Heart right ventricle (tissue), 16 donors: ENCODE data around the gene DOCK3. TPM values are rescaled to one million over a fixed set of nuclear protein-coding genes. Genes with fewer than 3 reads are reported as not detected.

ENCODE experiments used
- ATAC-seq, 8 donors: fragments of 200-7000 bp; cut with Tn5 transposase; one replicate each; pipeline ENCODE4 v1.9.1; 2020; ENCODE audit warnings: mild to moderate bottlenecking in 8 of 8, moderate library complexity in 8 of 8, moderate number of reproducible peaks in 1 of 8
- DNase-seq, 2 donors: peaks; one replicate each; pipeline ENCODE4 v3.0.0-alpha.2; 2020
- H3K27ac ChIP-seq, 10 donors: fragments of 200-600 bp; sonication (generic) in 2 of 10; one replicate each; pipeline versions ENCODE4 v1.5.0 to v1.8.0; 2020 to 2022; ENCODE audit warnings: mild to moderate bottlenecking in 3 of 10
- H3K27me3 ChIP-seq, 7 donors: fragments of 200-600 bp; one replicate each; pipeline ENCODE4 v1.8.0; 2021 to 2022; ENCODE audit warnings: mild to moderate bottlenecking in 2 of 7
- H3K36me3 ChIP-seq, 9 donors: fragments of 200-600 bp; sonication (generic) in 1 of 9; one replicate each; pipeline versions ENCODE4 v1.5.0 to v1.8.0; 2020 to 2022; ENCODE audit warnings: mild to moderate bottlenecking in 2 of 9
- H3K4me1 ChIP-seq, 9 donors: fragments of 200-600 bp; sonication (generic) in 1 of 9; one replicate each; pipeline versions ENCODE4 v1.5.0 to v1.8.0; 2020 to 2022; ENCODE audit warnings: mild to moderate bottlenecking in 4 of 9
- H3K4me3 ChIP-seq, 10 donors: fragments of 200-600 bp; sonication (generic) in 2 of 10; one replicate each; pipeline versions ENCODE4 v1.5.0 to v1.8.0; 2020 to 2022; ENCODE audit warnings: mild to moderate bottlenecking in 7 of 10, moderate library complexity in 2 of 10
- H3K9me3 ChIP-seq, 11 donors: fragments of 200-600 bp in 10 of 11; sonication (generic) in 2 of 11; one replicate each; pipeline versions ENCODE4 v1.5.0 to v1.8.0; 2013 to 2022; ENCODE audit warnings: mild to moderate bottlenecking in 2 of 11, control low read depth in 1 of 11, moderate library complexity in 1 of 11
- CTCF ChIP-seq, 9 donors: fragments of 200-600 bp; sonication (generic) in 2 of 9; IDR thresholded peaks; one replicate each; pipeline versions ENCODE4 v1.5.0 to v1.8.0; 2021 to 2022; ENCODE audit warnings: antibody characterized with exemption in 9 of 9, mild to moderate bottlenecking in 5 of 9, moderate library complexity in 1 of 9
- WGBS, 2 donors: extraction: QIAGEN DNeasy Blood & Tissue Kit; methylation state at CpG; one replicate each; pipeline ENCODE4 v1.1.7; 2013; ENCODE audit warnings: inconsistent platforms in 1 of 2; 5-methylcytosine and 5-hydroxymethylcytosine counted together
- intact Hi-C, 10 donors: fragments of 100-400 bp; cut with DNase I; formaldehyde crosslinking; loops; one replicate each; pipeline versions ENCODE4 v1.11.1 to v1.14.2; 2022
- polyA plus RNA-seq, 2 donors: library from polyadenylated mRNA; stranded (reverse); fragments of 200-250 nt; gene quantifications; one replicate each; pipeline ENCODE4 v1.2.3, GENCODE V29; 2013
- total RNA-seq, 10 donors: library from RNA; stranded (reverse); fragmentation: NEBNext Ultra II Directional in 3 of 10; extraction: Animal tissue kit (Norgen Biotek cat#: 25700) in 3 of 10; gene quantifications; one replicate each; pipeline versions ENCODE4 v1.2.1 to v1.2.4, GENCODE V29; 2021 to 2023
- donor health status: Arrhythmogenic right ventricular cardiomyopathy.
- donor health status: ischemic (EF 13 %, LVEDD 7.1; RV severe dilation, severe dysfunction).
- donor health status: healthy with polysubstance abuse.
- donor health status: DM: no; HTN: yes; CAD: no.
- donor health status: DM: no; HTN: no; CAD: no.
- donor health status: ischemic (EF 25% LVEDD 6.9; RV normal size, moderate dysfunction).
- donor health status: ischemic (EF 25% LVEDD 5.7; RV mildly dilated, moderate dysfunction).
- donor health status: healthy.
- donor health status: DM: yes; HTN: yes; CAD: no.
- donor health status: Ischemic cardiomyopathy.
- donor health status: ischemic (EF 35%, LVEDD 5.7; RV mildly dilated, moderate dysfunction).
- donor health status: nonischemic (EF 11% LVEDD 7.7; RV severe dilation, severe dysfunction).
- donor health status: DM: yes; HTN: yes; CAD: no.
- donor health status: PGD.
- donor health status: ischemic (EF 29% LVEDD 5.4; RV normal size, mild dysfunction).
- donor health status: nonischemic (EF 23%, LVEDD 6.1; RV moderate dilation, normal function).

Gene DOCK3
- total and polyA plus RNA-seq, 12 donors, result 1.2 to 6.6 (median 4.7) TPM

DNA sequence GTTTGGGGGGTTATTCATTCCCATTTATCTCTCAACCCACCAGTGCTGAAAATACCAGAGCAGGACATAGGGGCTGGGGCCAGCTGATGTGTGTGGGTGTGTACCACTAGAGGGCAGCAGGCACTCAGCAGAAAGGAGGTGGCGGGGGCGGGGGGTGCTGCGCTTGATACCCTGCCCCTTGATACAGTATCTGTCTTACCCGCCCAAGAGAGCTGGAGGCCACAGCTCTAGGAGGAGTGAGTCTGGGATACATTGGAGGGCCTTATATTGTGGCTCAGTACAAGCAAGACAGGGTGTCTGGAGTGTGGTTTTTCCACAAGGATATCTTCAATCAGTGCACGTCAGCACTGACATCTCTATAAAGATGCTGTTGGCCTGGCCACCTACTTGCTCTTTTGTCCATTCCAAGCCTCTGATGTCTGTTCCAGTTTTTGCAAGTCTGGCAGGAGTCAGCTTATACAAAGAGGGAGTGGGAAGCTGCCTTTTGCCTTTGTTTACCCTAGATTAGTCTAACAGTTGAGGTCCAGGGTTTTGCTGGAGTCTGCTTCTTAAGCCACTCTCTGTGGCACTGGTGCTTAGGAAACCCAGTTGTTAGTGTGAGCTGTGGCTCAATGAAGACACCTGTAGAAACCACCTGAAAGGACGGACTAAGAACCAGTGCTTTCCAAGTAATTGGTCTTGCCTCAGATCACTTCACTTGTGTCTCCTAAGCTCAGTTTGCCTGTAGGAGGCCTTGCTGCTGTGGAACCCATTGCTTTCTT, 714.9 kb downstream of the DOCK3 start:
- WGBS, 2 donors, result 49 to 50% methylated on average over 6 of the region's 6 CpGs
- DNase-seq (peak; percentile 28 to 37), ATAC-seq (no peak)
- no peak overlapping the region for H3K4me3 ChIP-seq
- TF ChIP-seq CTCF (IDR thresholded peaks at IDR 0.05), result peak; percentile 47 to 75 (median 70)
- intact Hi-C loops, result loop anchor here (1.0 to 10.0 kb wide), 11 partner anchors 45 to 815 kb away; partner anchors contain the start of genes TEX264 (in 4 of the 10), MAPKAPK3 (in 3 of the 10) and DCAF1 (in 2 of the 10)
- H3K4me1 ChIP-seq, result peaks cover 32 to 82% (median 77%) of the 10 kb centered on the region in 9 donors
- H3K36me3 ChIP-seq, result peaks cover 0 to 66% (median 32%) of the 10 kb centered on the region in 9 donors
- no peaks in the 10 kb centered on the region for H3K27me3 ChIP-seq
- H3K27ac ChIP-seq, result peak overlapping the region in 2 of 10 donors; percentile 94 to 95
- H3K9me3 ChIP-seq, result no peaks in the 10 kb centered on the region

DNA sequence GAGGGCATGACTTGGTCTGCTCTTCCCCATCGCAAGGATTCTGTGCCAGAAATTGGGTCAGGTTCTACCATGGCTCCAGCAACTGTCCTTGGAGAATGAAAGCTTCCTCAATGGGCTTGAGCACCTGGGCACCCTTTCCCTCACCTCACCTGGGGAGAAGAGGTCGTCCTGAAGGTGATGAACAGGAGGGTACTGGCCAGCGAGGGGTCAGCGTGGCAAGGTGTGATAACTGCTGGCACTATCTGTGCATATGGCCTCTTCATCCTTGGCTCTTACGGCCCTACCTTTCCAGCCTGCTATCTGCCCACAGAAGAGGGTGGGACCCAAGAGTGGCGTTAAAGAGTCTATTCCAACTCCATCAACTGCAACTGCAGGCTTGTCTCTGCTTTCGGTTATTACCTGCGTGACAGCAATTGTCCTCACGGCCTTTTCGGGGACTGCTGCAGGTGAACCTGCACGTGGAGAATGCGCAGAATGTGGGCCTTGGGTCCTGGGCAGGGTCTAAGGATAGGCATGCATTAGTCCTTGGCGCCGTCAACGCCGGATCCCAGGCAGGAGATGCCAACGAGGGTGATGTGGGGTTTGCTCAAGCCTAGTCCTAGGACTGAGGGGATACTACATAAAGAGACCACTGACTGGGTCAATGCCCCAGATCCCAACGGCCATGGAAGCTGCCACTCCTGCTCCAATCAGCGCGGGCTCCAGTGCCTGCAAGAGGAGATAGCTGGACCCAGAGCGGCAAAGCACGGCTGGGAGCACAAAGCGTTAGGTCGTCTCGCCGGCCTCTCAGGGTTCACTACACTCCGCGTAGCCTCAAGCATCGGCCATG, 715.7 kb downstream of the DOCK3 start:
- intact Hi-C loops, result loop anchor here in 9 of 10 donors (1.0 to 10.0 kb wide), 6 partner anchors 107 to 774 kb away; partner anchors contain the start of genes TEX264 (in 3 of the 9) and DCAF1 (in 2 of the 9)
- no peaks in the 10 kb centered on the region for H3K9me3 ChIP-seq
- ATAC-seq (peak in 6 of 8 donors; percentile 5 to 31 (median 21)), DNase-seq (no peak)
- peaks cover 0 to 75% (median 33%) of the 10 kb centered on the region in 9 donors for H3K36me3 ChIP-seq
- TF ChIP-seq CTCF (IDR thresholded peaks at IDR 0.05), result peak in 2 of 9 donors; percentile 85 to 87
- WGBS, 2 donors, result 39% methylated on average over 29 of the region's 29 CpGs
- peaks cover 33 to 91% (median 84%) of the 10 kb centered on the region in 9 donors for H3K4me1 ChIP-seq
- peak overlapping the region in 9 of 10 donors; percentile 64 to 76 (median 70) for H3K4me3 ChIP-seq
- H3K27ac ChIP-seq, result peak overlapping the region in 9 of 10 donors; percentile 80 to 97 (median 91)
- no peaks in the 10 kb centered on the region for H3K27me3 ChIP-seq

DNA sequence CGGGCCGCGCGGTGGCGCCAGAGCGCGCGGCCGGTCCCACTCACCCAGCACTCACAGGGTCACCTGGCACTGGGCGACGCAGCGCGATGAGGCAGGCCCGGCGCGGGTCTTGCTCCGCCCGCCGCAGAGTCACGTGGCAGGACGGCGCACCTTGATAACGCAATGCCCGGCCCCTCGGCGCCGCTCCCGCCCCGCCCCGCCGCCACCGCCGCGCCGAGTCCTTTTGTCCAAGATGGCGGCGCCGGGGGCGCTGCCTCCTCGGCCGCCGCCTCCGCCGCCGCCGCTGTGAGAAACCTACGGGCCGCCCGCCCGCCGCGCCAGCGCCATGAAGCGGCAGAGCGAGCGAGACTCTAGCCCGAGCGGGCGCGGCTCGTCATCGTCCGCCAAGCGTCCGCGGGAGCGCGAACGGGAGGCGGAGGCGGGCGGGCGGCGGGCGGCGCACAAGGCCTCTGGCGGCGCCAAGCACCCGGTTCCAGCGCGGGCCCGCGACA, 716.4 kb downstream of the DOCK3 start, which contains the start of gene RBM15B:
Gene RBM15B (plus strand): TSS at position 211 of the 491 bp plus-strand sequence. CDS start 115 bp downstream, at position 326.
- intact Hi-C loops, result loop anchor here in 8 of 10 donors (5.0 to 10.0 kb wide), 5 partner anchors 106 to 294 kb away; partner anchors contain the start of genes TEX264 (in 3 of the 8) and DCAF1 (in 2 of the 8)
- Histone ChIP-seq H3K4me3 (peak within 1 kb of the TSS; percentile 36 to 76 (median 68)), H3K9me3 (no peaks in the 10 kb centered on the region), H3K27me3 (no peaks in the 10 kb centered on the region), H3K36me3 (peaks cover 0 to 81% (median 36%) of the 10 kb centered on the region in 9 donors), H3K4me1 (peaks cover 33 to 91% (median 85%) of the 10 kb centered on the region in 9 donors), H3K27ac (peak within 1 kb of the TSS; percentile 61 to 97 (median 90))
- DNase-seq, result peak; percentile 97 to 98
- peak; percentile 94 to 98 (median 97) for ATAC-seq
- 0 to 1% methylated on average over 82 to 83 of the region's 83 CpGs for WGBS, 2 donors
- peak in 7 of 9 donors; percentile 90 to 99 (median 92) for TF ChIP-seq CTCF (IDR thresholded peaks at IDR 0.05)
